Measurements from ENCODE around the gene LGR4.

DNA sequence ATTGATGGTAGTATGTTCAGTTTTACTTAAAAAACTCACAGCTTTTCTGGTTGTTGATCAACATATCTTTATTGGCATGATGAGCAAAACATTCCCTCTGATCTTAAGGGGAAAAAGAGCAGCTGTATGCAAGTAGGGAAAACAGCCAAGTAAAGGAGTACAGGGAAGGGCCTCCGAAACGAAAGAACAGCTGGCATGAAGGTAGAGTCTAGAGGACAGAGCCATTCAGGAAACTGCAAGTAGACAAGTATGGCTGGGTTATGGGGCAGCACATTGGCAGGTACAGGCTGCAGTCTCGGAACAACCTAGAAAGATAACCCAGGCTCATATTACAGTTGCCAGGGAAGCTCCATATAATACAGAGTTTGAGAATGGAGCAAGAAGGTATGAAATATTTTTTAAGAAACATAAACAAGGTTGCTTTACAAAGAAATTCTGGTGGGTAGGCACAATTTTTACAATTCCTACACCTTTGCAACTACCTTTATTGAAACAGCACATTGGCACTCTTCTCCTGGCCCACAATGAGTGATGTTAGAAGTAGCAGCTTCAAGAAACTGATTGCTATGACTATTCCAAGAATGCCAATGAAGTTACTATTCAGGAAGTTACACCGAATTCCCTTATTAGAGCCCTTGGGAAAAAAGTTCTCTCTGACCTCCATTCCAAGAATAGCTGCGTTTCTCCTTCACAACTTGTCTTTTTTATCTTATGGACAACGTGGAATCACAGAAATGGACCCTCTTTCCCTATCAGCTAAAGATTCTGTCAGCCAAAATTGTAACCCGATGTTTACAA is 45.2 kb downstream of the LGR4 start:
- TF ChIP-seq TAF1 (IDR thresholded peaks at IDR 0.05; ENCODE audit: low read depth, low read length) = no peak
- no peak for TF ChIP-seq POLR2A (IDR thresholded peaks at IDR 0.05; ENCODE audit: low read depth, low read length)
- TF ChIP-seq POLR2AphosphoS5 (IDR thresholded peaks at IDR 0.05; ENCODE audit: low read depth, low read length) = no peak
- no peak for TF ChIP-seq POU2F2 (IDR thresholded peaks at IDR 0.05; ENCODE audit: low read depth, low read length)
